GM15510 (cell line): ENCODE measurements around the gene RASGEF1C.

Experiments
- POLR2A ChIP-seq: IDR thresholded peaks from 3 replicates; pipeline ENCODE4 v1.6.1; 2011; ENCODE audit warnings: borderline replicate concordance; ENCODE audit not compliant: insufficient read length; ENCODE audit errors: extremely low read depth

The RASGEF1C gene

DNA sequence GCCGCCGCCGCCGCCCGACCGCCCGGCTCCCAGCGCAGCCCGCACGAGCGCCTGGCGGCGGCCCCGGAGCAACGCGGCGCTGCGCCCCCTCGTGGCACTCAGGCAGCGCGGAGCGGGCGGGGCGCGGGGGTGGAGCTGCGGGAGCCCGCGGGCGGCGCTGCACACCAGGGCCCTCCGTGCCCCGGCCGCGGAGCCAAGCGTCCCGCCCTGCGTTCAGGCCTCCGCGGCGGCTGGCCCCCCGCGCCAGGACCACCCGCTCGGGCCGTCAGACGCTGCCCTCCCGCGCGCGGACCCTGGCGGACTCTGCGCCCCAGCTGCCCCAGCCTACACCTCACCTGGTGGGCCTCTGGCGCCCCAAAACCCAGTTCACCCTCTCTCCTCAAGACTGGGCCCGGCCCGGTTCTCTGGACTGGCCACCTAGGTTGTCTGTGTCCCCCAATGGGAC lies at the start of gene RASGEF1C:
TSS of gene RASGEF1C (minus strand) at position 75 of the 445 bp plus-strand sequence. CDS start 71,159 bp downstream, outside the sequence.
- no peak for TF ChIP-seq POLR2A

DNA sequence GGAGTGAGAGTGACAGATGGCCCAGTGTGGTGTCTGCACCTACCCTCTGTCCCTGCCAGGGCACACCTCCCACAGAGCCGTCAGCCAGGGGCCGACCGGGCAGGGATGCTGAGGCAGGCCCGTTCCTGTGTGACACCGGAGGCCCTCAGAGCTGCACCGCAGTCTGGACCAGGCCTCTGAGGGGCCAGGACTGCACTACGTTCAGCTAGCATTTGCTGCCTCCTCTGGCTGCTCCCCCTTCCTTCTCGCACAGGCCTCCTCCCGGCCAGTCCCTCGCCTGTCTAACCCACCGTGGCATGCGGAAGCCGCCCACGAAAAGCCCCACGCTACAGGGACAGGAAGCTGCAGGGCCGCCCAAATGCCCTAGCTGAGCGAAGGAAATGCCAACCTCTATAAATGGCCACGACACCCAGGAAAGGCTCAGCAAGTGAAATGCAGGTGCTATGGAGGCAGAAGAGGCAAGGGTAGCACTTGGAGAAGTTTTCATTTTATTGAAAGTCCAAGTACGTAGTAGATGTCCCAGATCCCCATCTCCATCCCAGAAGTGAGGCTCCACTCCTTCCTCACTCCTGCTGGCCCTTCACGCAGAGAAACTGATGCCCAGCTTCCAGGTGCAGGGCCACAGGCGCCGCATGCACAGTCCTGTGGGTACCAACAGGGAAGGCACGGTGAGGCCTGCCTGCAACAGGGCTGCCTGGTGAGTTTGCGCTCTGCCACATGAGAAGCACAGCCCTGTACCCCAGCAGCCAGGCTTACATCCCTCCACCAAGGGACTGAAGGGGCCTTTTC lies 44.2 kb upstream of the RASGEF1C start:
- no peak for TF ChIP-seq POLR2A

DNA sequence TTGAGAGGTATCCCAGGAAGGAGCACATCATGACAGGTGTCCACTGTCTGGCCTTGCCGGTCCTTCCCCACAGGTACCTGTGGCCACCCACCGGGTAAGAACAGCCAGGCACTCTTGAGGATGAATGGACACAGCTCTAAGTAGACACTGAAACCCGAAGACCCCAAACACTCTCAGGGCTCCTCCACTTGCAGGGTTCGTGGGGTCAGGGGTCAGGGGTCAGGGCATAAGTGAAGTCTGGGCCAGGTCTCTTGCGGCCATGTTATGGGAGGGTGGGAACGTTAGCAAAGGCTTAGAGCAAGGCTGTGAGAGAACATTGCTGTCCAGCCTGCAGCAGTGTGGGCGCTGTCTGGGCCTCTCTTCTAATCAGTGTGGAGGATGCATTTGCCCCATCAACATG lies 42.9 kb upstream of the RASGEF1C start:
- TF ChIP-seq POLR2A: no peak

DNA sequence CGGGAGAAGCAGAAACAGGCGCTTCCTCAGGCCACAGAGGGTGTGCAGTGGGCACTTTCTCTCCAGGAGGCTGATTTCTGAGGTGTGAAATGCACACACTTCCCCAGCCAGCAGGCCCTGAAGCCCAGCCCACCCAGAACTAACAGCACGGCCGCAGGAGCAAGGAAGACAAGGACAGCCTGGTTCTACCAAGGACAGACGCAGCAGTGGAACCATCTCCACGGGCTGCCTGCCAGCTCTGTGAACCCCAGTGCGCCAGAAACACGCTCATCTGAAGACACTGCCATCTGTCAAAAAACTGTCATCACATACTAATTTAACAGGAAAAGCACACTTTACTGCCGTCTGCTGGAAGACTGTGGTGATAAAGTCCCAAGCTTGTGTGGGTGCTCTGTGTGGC lies 42.1 kb upstream of the RASGEF1C start:
- no peak for TF ChIP-seq POLR2A

DNA sequence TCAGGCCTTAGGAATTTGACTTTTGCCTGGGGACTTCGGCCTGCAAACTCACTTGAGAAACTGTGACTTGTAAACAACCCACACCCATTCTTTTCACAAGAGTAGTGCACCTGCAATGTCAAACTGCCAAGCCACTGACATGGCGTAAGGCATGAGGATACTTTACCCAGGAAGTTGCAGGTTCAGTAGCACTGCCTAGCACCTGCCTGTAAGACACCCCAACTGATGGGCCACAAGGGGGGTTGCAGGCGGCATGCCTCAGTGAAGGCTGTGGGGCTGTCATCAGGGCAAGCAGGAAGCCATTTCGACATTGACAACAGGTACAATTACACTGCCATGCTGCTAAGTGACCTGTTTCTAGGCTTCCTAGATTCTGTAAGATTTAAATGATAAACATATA lies 41.3 kb upstream of the RASGEF1C start:
- TF ChIP-seq POLR2A: no peak

DNA sequence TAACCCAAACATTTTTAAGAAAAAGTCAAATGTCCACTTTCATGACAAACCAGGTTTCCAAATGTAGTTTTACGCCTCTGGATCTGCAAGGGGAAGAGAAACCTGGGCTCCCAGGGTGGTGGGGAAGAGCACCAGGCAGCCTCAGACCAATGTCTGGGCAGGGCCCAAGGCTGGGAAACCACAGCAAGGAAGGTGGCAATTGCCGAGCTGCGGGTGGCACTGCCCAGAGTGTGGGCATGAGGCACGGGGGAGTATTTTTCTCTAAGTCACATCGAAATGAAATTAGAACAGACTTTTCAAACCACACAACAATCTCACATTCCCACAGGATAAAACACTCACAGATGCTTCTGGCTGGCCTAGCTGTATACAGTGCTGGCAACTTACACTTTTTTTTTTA lies 32.6 kb upstream of the RASGEF1C start:
- no peak for TF ChIP-seq POLR2A

DNA sequence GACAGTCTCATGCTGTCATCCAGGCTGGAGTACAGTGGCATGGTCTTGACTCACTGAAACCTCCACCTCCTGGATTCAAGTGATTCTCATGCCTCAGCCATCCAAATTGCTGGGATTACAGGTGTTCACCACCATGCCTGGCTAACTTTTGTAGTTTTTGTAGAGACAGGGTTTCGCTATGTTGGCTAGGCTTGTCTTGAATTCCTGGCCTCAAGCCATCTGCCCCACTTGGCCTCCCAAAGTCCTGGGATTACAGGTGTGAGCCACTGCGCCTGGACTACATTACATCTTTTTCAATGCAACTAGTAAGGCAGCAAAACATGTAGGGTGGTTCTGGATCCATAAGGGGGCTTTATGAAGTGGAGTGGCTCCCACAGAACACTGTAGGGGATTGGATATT lies 29.6 kb upstream of the RASGEF1C start:
- no peak for TF ChIP-seq POLR2A

DNA sequence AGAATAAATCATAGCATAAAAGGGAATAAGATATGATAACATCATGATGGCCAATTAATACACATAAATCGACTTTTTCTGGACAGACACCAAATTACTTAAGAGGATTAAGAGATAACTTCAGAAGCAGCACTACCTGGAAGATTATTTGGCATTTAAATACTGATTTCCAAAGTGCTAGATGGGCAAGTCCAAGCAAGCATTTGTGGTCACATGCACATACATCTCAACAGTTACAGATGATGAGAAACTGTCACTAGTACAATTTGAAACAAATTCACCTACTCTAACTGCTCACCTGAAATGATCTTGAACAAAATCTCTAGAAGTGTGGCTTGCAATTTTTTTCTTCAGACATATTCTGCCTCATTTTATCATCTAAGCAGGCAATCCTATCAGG lies 26.8 kb upstream of the RASGEF1C start:
- TF ChIP-seq POLR2A: no peak

DNA sequence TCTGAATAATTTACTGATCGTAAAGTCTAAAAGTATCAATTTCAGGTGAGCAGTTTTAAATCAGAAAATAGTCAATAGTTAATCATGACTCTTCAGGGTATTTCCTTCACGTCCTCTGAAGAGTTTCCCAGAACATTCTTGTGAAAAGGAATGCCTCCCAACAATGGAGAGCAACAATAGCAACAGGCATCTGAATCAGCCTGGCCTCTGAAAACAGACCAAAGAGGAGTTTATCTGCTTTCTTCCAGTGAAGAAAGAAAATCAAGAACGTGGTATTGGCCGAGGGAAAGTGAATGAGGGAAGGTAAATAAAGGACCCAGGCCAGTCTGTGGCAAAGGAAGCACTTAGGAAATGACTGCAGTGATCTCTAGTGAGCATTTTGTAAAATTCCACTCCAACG lies 26.1 kb upstream of the RASGEF1C start:
- no peak for TF ChIP-seq POLR2A

DNA sequence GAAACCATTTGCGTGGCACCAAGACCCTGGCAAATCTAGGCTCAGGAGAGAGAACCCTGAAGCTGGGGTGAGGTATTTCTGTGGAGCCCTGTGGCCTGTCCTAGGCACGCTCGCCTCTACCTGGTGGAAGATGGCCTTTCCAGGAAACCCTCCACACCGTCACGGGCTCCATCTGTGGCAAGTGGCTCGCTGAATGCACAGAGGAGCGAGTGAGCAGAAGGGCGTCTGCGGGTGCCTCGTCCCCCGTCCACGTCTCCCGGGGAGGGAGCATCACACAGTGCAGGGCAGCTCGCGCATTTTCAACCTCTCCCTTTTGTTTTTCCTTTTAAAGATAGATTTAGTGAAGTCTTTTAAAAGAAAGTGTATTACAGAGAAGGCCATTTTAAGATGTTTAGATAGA lies 25.3 kb upstream of the RASGEF1C start:
- TF ChIP-seq POLR2A: no peak

DNA sequence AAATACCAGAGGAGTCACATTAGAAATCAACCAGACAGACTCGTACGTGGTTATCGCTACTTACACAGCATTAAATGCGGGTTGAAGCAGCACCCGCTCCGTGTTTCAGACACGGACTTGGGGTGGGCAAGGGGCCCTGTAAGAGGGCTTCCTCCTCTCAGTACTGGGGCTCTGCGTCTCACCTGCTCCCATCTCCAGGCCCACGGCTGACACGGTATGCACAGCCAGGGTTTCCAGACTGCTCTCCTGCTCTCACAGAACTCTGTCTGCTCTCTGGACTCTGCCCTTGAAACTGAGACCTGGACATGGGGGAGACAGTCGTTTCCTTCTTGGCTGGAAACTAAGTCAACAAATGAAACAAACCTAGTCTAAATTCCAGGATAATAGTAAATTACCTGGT lies 24.7 kb upstream of the RASGEF1C start:
- TF ChIP-seq POLR2A: no peak

DNA sequence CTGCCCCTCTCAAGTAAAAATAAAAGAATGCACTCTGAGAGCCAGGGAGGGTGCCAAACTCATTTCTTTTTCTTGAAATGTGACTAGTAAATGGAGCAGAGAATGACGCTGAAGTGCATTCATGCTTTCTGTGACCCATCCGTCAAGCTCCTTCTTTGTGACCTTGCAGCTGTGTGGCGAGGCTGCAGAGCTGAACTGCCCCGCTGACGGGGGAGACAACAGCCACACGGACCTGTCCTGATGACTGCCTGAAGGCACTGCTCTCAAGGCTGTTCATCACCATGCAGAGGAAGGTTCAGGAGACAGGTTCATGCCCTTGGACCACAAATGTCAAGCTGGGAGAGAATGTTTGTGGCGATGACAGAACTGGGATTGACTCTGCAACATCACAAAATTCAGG lies 21.0 kb upstream of the RASGEF1C start:
- TF ChIP-seq POLR2A: no peak

DNA sequence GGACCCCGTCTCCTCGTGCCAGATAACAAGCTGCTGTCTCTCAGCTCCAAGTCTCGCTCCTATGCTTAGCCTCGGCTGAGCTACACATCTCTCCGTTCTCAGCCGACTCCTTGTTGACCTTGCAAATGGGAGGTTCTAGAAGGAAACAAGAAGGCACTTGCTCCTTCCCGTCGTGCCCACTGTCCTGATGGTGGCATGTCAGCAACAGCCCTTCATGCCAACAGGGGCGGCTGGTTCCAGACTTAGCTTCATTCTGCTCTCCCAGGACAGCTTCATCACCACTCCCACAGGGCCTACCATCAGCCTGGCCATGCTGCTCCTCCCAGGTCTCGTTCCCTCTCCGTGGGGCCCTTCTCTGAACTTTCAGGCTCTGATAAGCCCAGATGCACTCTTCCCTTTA lies 13.0 kb upstream of the RASGEF1C start:
- TF ChIP-seq POLR2A: no peak

DNA sequence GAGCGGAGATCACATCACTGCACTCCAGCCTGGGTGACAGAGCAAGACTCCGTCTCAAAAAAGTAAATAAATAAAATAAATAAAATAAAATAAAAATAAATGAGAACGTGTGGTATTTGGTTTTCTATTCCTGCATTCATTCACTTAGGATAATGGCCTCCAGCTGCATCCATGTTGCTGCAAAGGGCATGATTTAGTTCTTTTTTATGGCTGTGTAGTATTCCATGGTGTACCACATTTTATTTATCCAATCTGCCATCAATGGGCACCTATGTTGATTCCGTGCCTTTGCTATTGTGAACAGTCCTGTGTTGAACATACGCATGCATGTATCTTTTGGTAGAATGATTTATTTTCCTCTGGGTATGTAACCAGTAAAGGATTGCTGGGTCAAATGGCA lies 8.8 kb upstream of the RASGEF1C start:
- no peak for TF ChIP-seq POLR2A

DNA sequence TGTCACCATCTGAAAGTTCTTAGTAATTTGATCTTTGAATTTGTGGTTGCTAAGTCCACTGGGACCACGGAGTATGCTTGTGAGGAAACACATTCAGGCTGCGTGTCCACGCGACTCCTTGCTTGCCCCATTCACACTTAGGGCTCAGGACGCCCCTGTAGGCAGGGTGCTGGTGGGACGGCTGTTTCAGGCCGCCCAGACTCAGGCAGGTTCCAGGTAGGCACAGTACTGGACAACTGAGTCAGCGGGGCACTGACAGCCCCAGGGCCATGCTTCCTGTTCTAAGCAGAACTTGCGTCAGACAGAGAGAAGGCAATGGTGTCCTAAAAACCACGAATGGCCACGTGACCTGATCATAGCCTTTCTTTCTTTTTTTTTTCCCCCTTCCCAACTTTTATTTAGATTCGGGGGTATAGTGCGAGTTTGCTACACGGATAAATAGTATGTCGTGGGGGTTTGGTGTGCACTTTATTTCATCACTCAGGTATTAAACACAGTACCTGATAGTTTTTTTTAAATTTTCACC lies 7.7 kb upstream of the RASGEF1C start:
- no peak for TF ChIP-seq POLR2A

DNA sequence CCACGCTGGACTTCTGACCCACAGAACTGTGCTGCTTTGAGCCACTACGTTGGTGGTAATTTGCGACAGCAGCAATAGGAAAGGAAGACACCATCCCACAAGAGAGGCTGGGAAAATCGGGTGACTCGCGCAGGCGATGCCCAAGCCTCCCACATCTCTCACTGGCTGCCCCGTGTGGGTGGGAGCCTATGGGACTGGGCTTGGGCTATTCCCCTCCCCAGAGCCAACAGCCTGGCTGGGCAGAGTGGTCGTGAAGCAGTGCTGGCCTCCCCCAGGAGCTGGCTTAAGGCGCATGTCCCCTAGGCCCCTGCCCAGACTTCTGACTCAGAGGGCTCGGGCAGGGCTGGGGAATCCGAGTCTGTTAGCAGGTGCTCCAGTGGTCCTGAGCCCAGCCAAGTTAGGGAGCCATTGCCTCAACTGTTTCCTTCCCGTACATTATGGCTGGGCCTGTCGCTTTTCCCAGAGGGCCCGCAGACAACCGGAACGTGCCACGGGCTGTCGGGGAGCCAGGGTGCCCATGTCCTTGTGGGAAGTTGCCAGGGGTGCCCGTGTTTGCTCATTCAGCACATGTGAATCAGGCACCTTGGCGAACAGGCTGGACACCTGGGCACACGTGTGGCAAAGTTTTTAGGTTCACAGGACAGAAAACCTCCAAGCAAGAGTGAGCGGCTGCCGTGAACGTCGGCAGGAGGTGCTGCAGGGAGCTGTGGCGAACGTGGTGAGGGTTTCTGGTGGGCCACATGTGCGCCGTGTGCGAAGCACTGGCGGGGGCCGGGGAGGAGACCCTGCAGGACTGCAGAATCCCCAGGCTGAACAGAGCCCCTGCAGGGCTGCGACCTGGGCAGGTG lies 7.0 kb upstream of the RASGEF1C start:
- TF ChIP-seq POLR2A: no peak

DNA sequence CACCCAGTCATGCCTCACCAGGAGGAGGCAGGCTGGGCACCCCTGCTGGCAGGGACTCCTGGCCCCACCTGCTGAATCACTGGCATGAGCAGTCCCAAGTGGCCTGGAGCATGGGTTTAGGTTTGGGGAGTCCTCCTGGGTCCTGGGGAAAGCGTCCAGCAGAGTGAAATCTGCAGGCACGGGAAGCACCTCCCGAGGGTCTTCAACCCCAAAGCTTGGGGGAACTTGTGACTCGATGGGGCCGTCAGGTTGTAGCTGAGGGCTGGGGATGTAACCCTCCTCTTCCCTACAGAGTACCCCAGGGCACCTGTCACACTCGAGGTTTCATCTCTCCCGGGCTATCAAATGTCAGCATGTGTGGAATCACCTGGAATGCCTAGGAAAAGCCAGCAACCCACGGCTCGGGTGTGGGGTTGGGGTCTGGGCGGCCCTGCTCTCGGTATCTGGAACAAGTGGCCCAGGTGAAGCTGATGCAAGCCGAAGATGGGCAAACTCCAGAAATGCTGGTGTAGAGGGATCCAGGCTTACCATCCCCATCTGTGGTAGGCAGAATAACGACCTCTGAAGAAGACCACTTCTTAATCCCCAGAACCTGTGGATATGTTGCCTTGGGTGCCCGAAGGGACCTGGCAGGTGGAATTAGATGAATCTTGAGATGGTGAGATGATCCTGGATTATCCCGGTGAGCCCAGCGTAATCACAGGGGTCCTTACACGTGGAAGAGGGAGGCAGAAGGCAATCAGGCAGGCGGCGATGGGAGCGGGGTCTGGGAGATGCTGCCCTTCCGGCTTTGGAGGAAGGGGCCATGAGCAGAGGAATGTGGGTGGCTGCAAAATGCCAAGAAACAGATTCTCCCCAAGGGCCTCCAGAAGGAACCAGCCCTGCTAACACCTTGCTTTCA lies 6.1 kb upstream of the RASGEF1C start:
- TF ChIP-seq POLR2A: no peak
